GM12878 (cell line): ENCODE results near the gene UBAC2. TPM values are rescaled to one million over a fixed set of nuclear protein-coding genes. Genes with fewer than 3 reads are reported as not detected.

Source experiments
- ATF7 ChIP-seq: fragments of 450-650 bp; IDR thresholded peaks from 2 replicates; pipeline ENCODE4 v1.6.1; 2016; ENCODE audit warnings: low read depth, mild to moderate bottlenecking
- BMI1 ChIP-seq: fragments of 450-650 bp; IDR thresholded peaks from 2 replicates; pipeline ENCODE4 v1.6.1; 2016; ENCODE audit warnings: mild to moderate bottlenecking, moderate library complexity, borderline replicate concordance
- CBX5 ChIP-seq: sonication (generic); IDR thresholded peaks from 2 replicates; pipeline ENCODE4 v1.6.1; 2016; ENCODE audit warnings: low read depth, moderate library complexity, mild to moderate bottlenecking, inconsistent platforms
- GABPA ChIP-seq: IDR thresholded peaks from 2 replicates; pipeline ENCODE4 v1.6.1; 2014; ENCODE audit warnings: antibody characterized with exemption, low read depth, mild to moderate bottlenecking, inconsistent platforms
- KDM1A ChIP-seq: fragments of 200-600 bp; sonication (generic); IDR thresholded peaks from 2 replicates; pipeline ENCODE4 v1.6.1; 2016; ENCODE audit warnings: borderline replicate concordance
- MXI1 ChIP-seq: fragments of 150-350 bp; IDR thresholded peaks from 2 replicates; pipeline ENCODE4 v1.6.1; 2011; ENCODE audit warnings: low read depth, mild to moderate bottlenecking, inconsistent platforms, low read length, improper control_type of control experiment
- NR2F1 ChIP-seq: fragments of 450-650 bp; conservative IDR thresholded peaks from 2 replicates; pipeline ENCODE4 v1.6.1; 2017; ENCODE audit warnings: mild to moderate bottlenecking
- PAX8 ChIP-seq: fragments of 450-650 bp; IDR thresholded peaks from 2 replicates; pipeline ENCODE4 v1.6.1; 2017; ENCODE audit warnings: mild to moderate bottlenecking, moderate library complexity
- POLR2AphosphoS5 ChIP-seq: IDR thresholded peaks from 2 replicates; pipeline ENCODE4 v1.6.1; 2011; ENCODE audit warnings: mild to moderate bottlenecking, low read length, inconsistent platforms
- POU2F2 ChIP-seq: IDR thresholded peaks from 3 replicates; pipeline ENCODE4 v1.6.1; 2011; ENCODE audit warnings: low read depth, mild to moderate bottlenecking, low read length, borderline replicate concordance
- SP1 ChIP-seq: IDR thresholded peaks from one replicate; pipeline ENCODE4 v1.6.1; 2011; ENCODE audit warnings: low read depth, low read length
- TARDBP ChIP-seq: IDR thresholded peaks from 2 replicates; pipeline ENCODE4 v1.6.1; 2016; ENCODE audit warnings: borderline replicate concordance
- YBX1 ChIP-seq: fragments of 450-650 bp; IDR thresholded peaks from 2 replicates; pipeline ENCODE4 v1.6.1; 2016; ENCODE audit warnings: antibody characterized with exemption
- polyA plus RNA-seq, 11 experiments: library from polyadenylated mRNA; depleted of rRNA in 4 of 11; unstranded in 6 of 11; stranded (reverse) in 5 of 11; fragments of >200 nt; fragmentation: Nextera tagmentation in 4 of 11; fragmentation: Illumina TruSeq in 1 of 11; extraction: Ambion mirVana in 4 of 11; extraction: Trizol in 1 of 11; gene quantifications; 1 replicate in 1 of 11; 2 replicates in 10 of 11; pipeline versions ENCODE4 v1.2.1 to v1.2.3, GENCODE V29; 2011 to 2016; ENCODE audit warnings: inconsistent platforms in 2 of 11, missing spikeins in 2 of 11, low read depth in 1 of 11
- total RNA-seq, 4 experiments: library from RNA; depleted of rRNA in 3 of 4; stranded (reverse); fragments of >200 nt in 3 of 4; fragmentation: Illumina TruSeq in 1 of 4; extraction: Trizol in 1 of 4; gene quantifications; 2 replicates each; pipeline versions ENCODE4 v1.2.1 to v1.2.3, GENCODE V29; 2013 to 2021
- TF ChIP-seq, protein P1 (sequence below): fragments of 450-650 bp; IDR thresholded peaks from 2 replicates; pipeline ENCODE4 v1.6.1; 2017; ENCODE audit warnings: mild to moderate bottlenecking, moderate library complexity
- TF ChIP-seq, protein P2 (sequence below): fragments of 450-650 bp; formaldehyde crosslinking; IDR thresholded peaks from 2 replicates; pipeline ENCODE4 v1.5.0; 2022; ENCODE audit warnings: mild to moderate bottlenecking, missing genetic modification characterization

UBAC2 gene
- total and polyA plus RNA-seq, 10 of the 15 experiments (the other 5 are each of a cell fraction or from before 2014, with no cell fraction given): 3.0 to 54.6 (median 17.4) TPM

DNA sequence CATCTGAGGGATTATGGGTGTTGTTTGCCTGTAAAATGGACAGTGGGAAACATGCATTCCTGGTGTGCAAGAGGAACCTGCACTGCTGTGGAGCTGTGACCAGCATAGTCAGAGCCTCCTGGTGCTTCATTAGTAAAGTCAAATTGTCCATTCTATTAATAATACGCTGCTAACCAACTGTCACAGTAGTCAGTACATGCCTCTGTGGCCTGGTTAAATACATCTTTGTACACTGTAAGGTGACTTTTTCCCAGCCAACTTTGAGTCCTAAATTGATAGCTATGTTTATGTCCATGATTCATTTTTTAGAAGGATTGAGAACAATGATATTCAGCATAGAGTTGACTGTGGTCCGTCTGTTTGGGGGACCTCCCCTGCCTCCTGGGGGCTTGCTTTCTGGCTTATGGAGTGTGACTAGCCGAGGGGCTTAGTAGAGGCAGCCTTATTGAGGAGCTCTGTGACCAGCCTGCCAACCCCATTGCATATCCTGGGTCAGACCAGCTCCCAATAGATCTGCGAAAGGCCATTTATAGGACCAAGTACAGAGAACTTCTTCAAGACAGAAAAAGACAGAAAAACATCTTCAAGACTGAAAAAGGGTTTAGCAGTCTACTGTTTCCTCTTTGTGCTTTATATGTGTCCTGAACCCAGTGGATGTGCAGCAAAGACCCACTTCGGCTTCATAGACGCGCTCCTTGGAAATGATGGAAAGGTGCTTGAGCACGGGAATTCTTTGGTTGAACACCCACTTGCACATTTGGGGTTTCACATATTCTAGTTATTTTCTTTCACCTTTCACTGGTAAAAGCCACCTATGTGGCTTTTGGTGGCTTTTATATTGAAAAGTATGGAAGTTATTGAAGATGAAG, 102.2 kb downstream of the UBAC2 start (continued):
- TF ChIP-seq NR2F1 (no peak), YBX1 (no peak), BMI1 (0 out of 2 replicates have a peak, but pooled peaks have one; percentile 13), KDM1A (no peak), ATF7 (no peak), CBX5 (no peak), POLR2AphosphoS5 (peak; percentile 80), MXI1 (peak; percentile 35; the same call in 1 of the 2 replicates), PAX8 (0 out of 2 replicates have a peak, but pooled peaks have one; percentile 19), POU2F2 (peak; percentile 26; the same call in 2 of the 3 replicates), SP1 (no peak), GABPA (no peak), TARDBP (no peak)
- TF ChIP-seq, protein P1, sequence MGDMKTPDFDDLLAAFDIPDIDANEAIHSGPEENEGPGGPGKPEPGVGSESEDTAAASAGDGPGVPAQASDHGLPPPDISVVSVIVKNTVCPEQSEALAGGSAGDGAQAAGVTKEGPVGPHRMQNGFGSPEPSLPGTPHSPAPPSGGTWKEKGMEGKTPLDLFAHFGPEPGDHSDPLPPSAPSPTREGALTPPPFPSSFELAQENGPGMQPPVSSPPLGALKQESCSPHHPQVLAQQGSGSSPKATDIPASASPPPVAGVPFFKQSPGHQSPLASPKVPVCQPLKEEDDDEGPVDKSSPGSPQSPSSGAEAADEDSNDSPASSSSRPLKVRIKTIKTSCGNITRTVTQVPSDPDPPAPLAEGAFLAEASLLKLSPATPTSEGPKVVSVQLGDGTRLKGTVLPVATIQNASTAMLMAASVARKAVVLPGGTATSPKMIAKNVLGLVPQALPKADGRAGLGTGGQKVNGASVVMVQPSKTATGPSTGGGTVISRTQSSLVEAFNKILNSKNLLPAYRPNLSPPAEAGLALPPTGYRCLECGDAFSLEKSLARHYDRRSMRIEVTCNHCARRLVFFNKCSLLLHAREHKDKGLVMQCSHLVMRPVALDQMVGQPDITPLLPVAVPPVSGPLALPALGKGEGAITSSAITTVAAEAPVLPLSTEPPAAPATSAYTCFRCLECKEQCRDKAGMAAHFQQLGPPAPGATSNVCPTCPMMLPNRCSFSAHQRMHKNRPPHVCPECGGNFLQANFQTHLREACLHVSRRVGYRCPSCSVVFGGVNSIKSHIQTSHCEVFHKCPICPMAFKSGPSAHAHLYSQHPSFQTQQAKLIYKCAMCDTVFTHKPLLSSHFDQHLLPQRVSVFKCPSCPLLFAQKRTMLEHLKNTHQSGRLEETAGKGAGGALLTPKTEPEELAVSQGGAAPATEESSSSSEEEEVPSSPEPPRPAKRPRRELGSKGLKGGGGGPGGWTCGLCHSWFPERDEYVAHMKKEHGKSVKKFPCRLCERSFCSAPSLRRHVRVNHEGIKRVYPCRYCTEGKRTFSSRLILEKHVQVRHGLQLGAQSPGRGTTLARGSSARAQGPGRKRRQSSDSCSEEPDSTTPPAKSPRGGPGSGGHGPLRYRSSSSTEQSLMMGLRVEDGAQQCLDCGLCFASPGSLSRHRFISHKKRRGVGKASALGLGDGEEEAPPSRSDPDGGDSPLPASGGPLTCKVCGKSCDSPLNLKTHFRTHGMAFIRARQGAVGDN: peak; percentile 36; the same call in 1 of the 2 replicates
- TF ChIP-seq, protein P2, sequence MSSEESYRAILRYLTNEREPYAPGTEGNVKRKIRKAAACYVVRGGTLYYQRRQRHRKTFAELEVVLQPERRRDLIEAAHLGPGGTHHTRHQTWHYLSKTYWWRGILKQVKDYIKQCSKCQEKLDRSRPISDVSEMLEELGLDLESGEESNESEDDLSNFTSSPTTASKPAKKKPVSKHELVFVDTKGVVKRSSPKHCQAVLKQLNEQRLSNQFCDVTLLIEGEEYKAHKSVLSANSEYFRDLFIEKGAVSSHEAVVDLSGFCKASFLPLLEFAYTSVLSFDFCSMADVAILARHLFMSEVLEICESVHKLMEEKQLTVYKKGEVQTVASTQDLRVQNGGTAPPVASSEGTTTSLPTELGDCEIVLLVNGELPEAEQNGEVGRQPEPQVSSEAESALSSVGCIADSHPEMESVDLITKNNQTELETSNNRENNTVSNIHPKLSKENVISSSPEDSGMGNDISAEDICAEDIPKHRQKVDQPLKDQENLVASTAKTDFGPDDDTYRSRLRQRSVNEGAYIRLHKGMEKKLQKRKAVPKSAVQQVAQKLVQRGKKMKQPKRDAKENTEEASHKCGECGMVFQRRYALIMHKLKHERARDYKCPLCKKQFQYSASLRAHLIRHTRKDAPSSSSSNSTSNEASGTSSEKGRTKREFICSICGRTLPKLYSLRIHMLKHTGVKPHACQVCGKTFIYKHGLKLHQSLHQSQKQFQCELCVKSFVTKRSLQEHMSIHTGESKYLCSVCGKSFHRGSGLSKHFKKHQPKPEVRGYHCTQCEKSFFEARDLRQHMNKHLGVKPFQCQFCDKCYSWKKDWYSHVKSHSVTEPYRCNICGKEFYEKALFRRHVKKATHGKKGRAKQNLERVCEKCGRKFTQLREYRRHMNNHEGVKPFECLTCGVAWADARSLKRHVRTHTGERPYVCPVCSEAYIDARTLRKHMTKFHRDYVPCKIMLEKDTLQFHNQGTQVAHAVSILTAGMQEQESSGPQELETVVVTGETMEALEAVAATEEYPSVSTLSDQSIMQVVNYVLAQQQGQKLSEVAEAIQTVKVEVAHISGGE (CRISPR knock-in tag): peak; percentile 20; the same call in 1 of the 2 replicates
